C4-2B (cell line): ENCODE results near the gene ZNF341.

Experiments used
- ZFX ChIP-seq: fragments of 450-650 bp; IDR thresholded peaks from 2 replicates; pipeline ENCODE4 v1.6.1; 2017
- TF ChIP-seq, protein P1 (sequence below): fragments of 450-650 bp; conservative IDR thresholded peaks from 2 replicates; pipeline ENCODE4 v1.5.1; 2017; ENCODE audit warnings: mild to moderate bottlenecking

GRCh38 chr20:33811776-33812151, 80.0 kb downstream of the ZNF341 start:
- TF ChIP-seq, protein P1, sequence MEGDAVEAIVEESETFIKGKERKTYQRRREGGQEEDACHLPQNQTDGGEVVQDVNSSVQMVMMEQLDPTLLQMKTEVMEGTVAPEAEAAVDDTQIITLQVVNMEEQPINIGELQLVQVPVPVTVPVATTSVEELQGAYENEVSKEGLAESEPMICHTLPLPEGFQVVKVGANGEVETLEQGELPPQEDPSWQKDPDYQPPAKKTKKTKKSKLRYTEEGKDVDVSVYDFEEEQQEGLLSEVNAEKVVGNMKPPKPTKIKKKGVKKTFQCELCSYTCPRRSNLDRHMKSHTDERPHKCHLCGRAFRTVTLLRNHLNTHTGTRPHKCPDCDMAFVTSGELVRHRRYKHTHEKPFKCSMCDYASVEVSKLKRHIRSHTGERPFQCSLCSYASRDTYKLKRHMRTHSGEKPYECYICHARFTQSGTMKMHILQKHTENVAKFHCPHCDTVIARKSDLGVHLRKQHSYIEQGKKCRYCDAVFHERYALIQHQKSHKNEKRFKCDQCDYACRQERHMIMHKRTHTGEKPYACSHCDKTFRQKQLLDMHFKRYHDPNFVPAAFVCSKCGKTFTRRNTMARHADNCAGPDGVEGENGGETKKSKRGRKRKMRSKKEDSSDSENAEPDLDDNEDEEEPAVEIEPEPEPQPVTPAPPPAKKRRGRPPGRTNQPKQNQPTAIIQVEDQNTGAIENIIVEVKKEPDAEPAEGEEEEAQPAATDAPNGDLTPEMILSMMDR = no peak
- no peak for TF ChIP-seq ZFX
